CD8-positive, alpha-beta memory T cell (primary cell): ENCODE results near the gene FSTL4. TPM values are rescaled to one million over a fixed set of nuclear protein-coding genes. Genes with fewer than 3 reads are reported as not detected.

Source experiments
- CTCF ChIA-PET: fragments of 350-600 bp; sonication (Branson Sonifier 250); formaldehyde crosslinking; loops from one replicate; lab custom pipeline; 2021; ENCODE audit warnings: antibody characterized with exemption; lab: Charles Lee
- POLR2A ChIA-PET: fragments of 350-600 bp; sonication (Branson Sonifier 250); formaldehyde crosslinking; loops from one replicate; lab custom pipeline; 2021; ENCODE audit warnings: antibody characterized with exemption; lab: Charles Lee
- DNase-seq, 5 donors: peaks; one replicate each; pipeline versions ENCODE4 v3.0.0 to v3.0.0-alpha.2; 2020 to 2022; ENCODE audit warnings: mixed read lengths in 1 of 5
- H3K27ac ChIP-seq: one replicate; pipeline ENCODE4 v1.7.0; 2013; ENCODE audit warnings: low read depth, mild to moderate bottlenecking, low read length, moderate library complexity
- H3K27me3 ChIP-seq: 2 replicates; pipeline ENCODE4 v1.7.0; 2013; ENCODE audit warnings: low read length, mild to moderate bottlenecking; ENCODE audit not compliant: insufficient read depth, poor library complexity, severe bottlenecking
- H3K36me3 ChIP-seq: 2 replicates; pipeline ENCODE4 v1.7.0; 2013; ENCODE audit warnings: mild to moderate bottlenecking, low read length, moderate library complexity; ENCODE audit not compliant: insufficient read depth
- H3K4me1 ChIP-seq: 2 replicates; pipeline ENCODE4 v1.7.0; 2013; ENCODE audit warnings: mild to moderate bottlenecking, low read length, moderate library complexity; ENCODE audit not compliant: insufficient read depth
- H3K4me3 ChIP-seq: 2 replicates; pipeline ENCODE4 v1.7.0; 2013; ENCODE audit warnings: mild to moderate bottlenecking, low read length
- H3K9me3 ChIP-seq: 2 replicates; pipeline ENCODE4 v1.7.0; 2013; ENCODE audit warnings: mild to moderate bottlenecking, low read length
- H3K27ac Mint-ChIP-seq, 8 donors: one replicate each; pipeline ENCODE4 v1.8.0; 2020 to 2021; ENCODE audit warnings: mixed read lengths in 8 of 8, mild to moderate bottlenecking in 6 of 8, inconsistent platforms in 3 of 8, moderate library complexity in 3 of 8
- H3K27me3 Mint-ChIP-seq, 2 donors: one replicate each; pipeline ENCODE4 v1.8.0; 2020 to 2021; ENCODE audit warnings: mixed read lengths in 2 of 2, mild to moderate bottlenecking in 1 of 2, moderate library complexity in 1 of 2
- H3K36me3 Mint-ChIP-seq, 3 donors: one replicate each; pipeline ENCODE4 v1.8.0; 2020 to 2021; ENCODE audit warnings: mixed read lengths in 3 of 3, inconsistent platforms in 1 of 3, mild to moderate bottlenecking in 1 of 3
- H3K4me1 Mint-ChIP-seq, 3 donors: one replicate each; pipeline ENCODE4 v1.8.0; 2020 to 2021; ENCODE audit warnings: mixed read lengths in 3 of 3, inconsistent platforms in 1 of 3, mild to moderate bottlenecking in 1 of 3
- H3K4me3 Mint-ChIP-seq, 7 donors: one replicate each; pipeline ENCODE4 v1.8.0; 2020 to 2021; ENCODE audit warnings: mixed read lengths in 7 of 7, mild to moderate bottlenecking in 6 of 7, moderate library complexity in 4 of 7, inconsistent platforms in 2 of 7
- H3K9me3 Mint-ChIP-seq, 5 donors: one replicate each; pipeline ENCODE4 v1.8.0; 2020 to 2022; ENCODE audit warnings: mixed read lengths in 5 of 5, mild to moderate bottlenecking in 3 of 5, moderate library complexity in 2 of 5, inconsistent platforms in 1 of 5
- polyA plus RNA-seq: library from polyadenylated mRNA; unstranded; fragments of 300-500 nt; fragmentation: Illumina TruSeq; gene quantifications from one replicate; pipeline ENCODE4 v1.2.3, GENCODE V29; 2021
- total RNA-seq, 2 experiments: library from RNA; stranded (reverse); gene quantifications; one replicate each; pipeline ENCODE4 v1.2.3, GENCODE V29; 2021

The FSTL4 gene
- total and polyA plus RNA-seq, 3 experiments from 2014 or later, result 0.33 TPM; not detected in 2

DNA sequence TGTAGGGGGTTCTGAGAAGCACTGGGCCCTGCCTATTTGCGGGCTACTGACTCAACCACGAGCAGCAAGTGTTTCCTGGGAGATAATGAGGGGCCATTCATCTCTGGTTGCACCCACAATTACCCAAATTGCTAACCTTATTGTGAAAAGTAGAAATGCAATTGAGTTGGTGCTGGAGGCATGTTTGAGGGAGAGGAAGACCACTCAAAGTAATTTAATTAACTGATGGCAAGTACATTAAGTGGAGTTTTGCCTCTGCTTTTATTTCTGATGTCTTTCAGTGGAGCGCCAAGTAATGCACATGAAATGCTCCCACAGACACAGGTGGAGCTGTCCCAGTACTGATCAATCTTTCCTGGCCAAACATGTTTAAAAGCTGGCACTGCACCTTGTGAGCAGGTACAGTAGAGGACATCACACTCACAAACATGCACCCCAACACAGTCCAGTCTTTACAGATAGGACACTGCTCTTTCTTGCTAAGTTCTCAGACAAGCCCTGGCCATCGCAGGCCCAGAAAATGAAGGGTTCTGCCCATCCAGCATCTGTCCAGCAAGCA is 365.1 kb downstream of the FSTL4 start:
- H3K36me3 ChIP-seq, result no peaks in the 10 kb centered on the region
- ChIA-PET POLR2A (interaction anchor here (0.5 kb wide), 1 partner anchor 110 kb away, joined by 7 read pairs; no protein-coding TSS in a partner anchor), CTCF (interaction anchor here (1.0 to 1.4 kb wide), 2 partner anchors 133 to 136 kb away, joined by 3 to 4 read pairs; no protein-coding TSS in a partner anchor)
- no peaks in the 10 kb centered on the region for H3K4me1 ChIP-seq
- no peaks in the 10 kb centered on the region for H3K9me3 ChIP-seq
- no peak overlapping the region for H3K4me3 Mint-ChIP-seq
- H3K27ac ChIP-seq, result no peak overlapping the region
- no peak overlapping the region for H3K27ac Mint-ChIP-seq
- H3K27me3 Mint-ChIP-seq, result peaks cover 7 to 8% of the 10 kb centered on the region in 2 donors
- peaks cover 0 to 10% (median 2%) of the 10 kb centered on the region in 3 donors for H3K4me1 Mint-ChIP-seq
- DNase-seq, result no peak
- no peaks in the 10 kb centered on the region for H3K9me3 Mint-ChIP-seq
- H3K36me3 Mint-ChIP-seq, result no peaks in the 10 kb centered on the region
- no peaks in the 10 kb centered on the region for H3K27me3 ChIP-seq
- H3K4me3 ChIP-seq, result no peak overlapping the region

DNA sequence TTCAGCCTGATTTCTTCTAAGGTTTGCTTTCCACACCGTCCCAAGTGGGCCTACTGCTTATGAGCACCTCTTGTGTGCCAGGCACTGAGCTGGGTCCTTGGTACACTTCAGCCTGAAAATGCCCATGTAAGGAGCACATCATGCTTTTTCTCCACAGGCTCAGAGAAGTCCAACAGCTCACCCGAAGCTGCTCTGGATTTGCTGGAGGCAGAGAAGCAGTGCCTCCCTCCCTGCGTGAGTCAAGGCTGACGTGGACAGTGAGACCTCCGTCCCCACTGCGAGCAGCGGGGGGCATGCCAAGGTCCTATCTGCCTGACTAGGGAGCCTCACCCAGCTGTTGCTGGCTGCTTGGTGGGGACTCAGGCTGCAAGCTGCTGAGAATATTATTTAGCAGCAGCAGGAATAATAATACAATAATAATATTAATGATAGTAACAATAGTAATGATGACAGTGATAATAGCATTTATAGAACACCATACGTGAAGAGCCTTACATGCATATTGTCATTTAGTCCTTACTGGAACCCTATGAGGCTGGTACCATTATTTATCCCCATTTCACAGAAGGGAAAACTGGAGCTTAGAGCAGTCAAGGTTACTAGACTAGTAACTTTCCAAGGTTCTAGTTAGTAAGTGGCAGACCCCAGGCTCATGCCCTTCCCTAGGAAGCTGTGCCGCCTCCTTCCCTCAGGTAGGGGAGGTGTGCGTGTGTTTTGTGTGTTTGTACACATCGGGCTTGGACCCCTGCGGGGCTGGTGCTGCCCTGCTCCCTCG is 365.8 kb downstream of the FSTL4 start:
- H3K9me3 ChIP-seq, result no peaks in the 10 kb centered on the region
- Mint-ChIP-seq H3K27me3 (peaks cover 7% of the 10 kb centered on the region in 2 donors), H3K4me3 (no peak overlapping the region), H3K9me3 (no peaks in the 10 kb centered on the region), H3K4me1 (peaks cover 0 to 10% (median 2%) of the 10 kb centered on the region in 3 donors), H3K27ac (peak overlapping the region in 1 of 8 donors; percentile 33), H3K36me3 (no peaks in the 10 kb centered on the region)
- no peaks in the 10 kb centered on the region for H3K36me3 ChIP-seq
- no peak overlapping the region for H3K4me3 ChIP-seq
- ChIA-PET CTCF (interaction anchor here (1.4 to 1.6 kb wide), 2 partner anchors 12 to 135 kb away, joined by 4 read pairs; no protein-coding TSS in a partner anchor), POLR2A (no interaction called here)
- DNase-seq, result no peak
- H3K27ac ChIP-seq, result no peak overlapping the region
- H3K4me1 ChIP-seq, result no peaks in the 10 kb centered on the region
- no peaks in the 10 kb centered on the region for H3K27me3 ChIP-seq

- CTCF ChIA-PET, result interaction anchor here (1.6 kb wide), 1 partner anchor 13 kb away, joined by 4 read pairs; no protein-coding TSS in a partner anchor
Observed at GRCh38 chr5:133246053-133246370, 366.3 kb downstream of the FSTL4 start.

GRCh38 chr5:133245191-133246052 is 366.9 kb downstream of the FSTL4 start:
- no peaks in the 10 kb centered on the region for H3K9me3 Mint-ChIP-seq
- H3K4me1 Mint-ChIP-seq, result peaks cover 0 to 10% (median 2%) of the 10 kb centered on the region in 3 donors
- no peaks in the 10 kb centered on the region for H3K36me3 ChIP-seq
- no peak overlapping the region for H3K4me3 Mint-ChIP-seq
- CTCF ChIA-PET, result interaction anchor here (1.6 kb wide), 1 partner anchor 14 kb away, joined by 4 read pairs; no protein-coding TSS in a partner anchor
- H3K27me3 Mint-ChIP-seq, result peaks cover 7% of the 10 kb centered on the region in 2 donors
- peak overlapping the region in 1 of 8 donors; percentile 27 for H3K27ac Mint-ChIP-seq
- no peak overlapping the region for H3K4me3 ChIP-seq
- no peak overlapping the region for H3K27ac ChIP-seq
- no peaks in the 10 kb centered on the region for H3K27me3 ChIP-seq
- no peak for DNase-seq
- H3K36me3 Mint-ChIP-seq, result no peaks in the 10 kb centered on the region
- POLR2A ChIA-PET, result no interaction called here
- no peaks in the 10 kb centered on the region for H3K4me1 ChIP-seq
- no peaks in the 10 kb centered on the region for H3K9me3 ChIP-seq

More at GRCh38 chr5:133246053-133246370, 366.3 kb downstream of the FSTL4 start:
- Histone ChIP-seq H3K4me1 (no peaks in the 10 kb centered on the region), H3K4me3 (no peak overlapping the region), H3K27ac (no peak overlapping the region), H3K9me3 (no peaks in the 10 kb centered on the region), H3K27me3 (no peaks in the 10 kb centered on the region), H3K36me3 (no peaks in the 10 kb centered on the region)
- Mint-ChIP-seq H3K36me3 (no peaks in the 10 kb centered on the region), H3K4me3 (no peak overlapping the region), H3K4me1 (peaks cover 0 to 10% (median 2%) of the 10 kb centered on the region in 3 donors), H3K27me3 (peaks cover 7% of the 10 kb centered on the region in 2 donors), H3K27ac (peak overlapping the region in 1 of 8 donors; percentile 37), H3K9me3 (no peaks in the 10 kb centered on the region)
- POLR2A ChIA-PET, result no interaction called here
- no peak for DNase-seq

DNA sequence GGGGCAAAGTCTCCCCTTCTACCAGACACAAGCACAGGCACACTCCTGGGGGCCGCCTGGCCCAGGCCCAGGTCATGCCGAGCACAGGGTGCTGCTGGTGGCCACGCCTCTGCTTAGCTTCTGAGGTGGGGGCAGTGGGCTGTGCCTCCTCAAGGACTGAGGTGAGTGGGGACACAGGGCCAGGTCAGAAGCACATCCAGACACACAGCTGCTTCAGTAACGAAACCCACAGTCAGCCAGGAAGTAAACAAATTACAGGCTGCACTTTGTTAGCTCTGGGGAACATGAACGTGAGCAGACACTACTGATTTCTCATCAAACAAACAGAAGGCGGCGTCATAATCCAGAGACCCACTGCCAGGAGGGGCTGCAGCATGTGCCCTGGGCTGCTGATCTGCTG is 368.1 kb downstream of the FSTL4 start:
- H3K4me1 Mint-ChIP-seq, result peaks cover 0 to 10% (median 2%) of the 10 kb centered on the region in 3 donors
- no peaks in the 10 kb centered on the region for H3K9me3 ChIP-seq
- POLR2A ChIA-PET, result no interaction called here
- CTCF ChIA-PET, result no interaction called here
- H3K9me3 Mint-ChIP-seq, result no peaks in the 10 kb centered on the region
- H3K4me1 ChIP-seq, result no peaks in the 10 kb centered on the region
- DNase-seq, result peak in 1 of 5 donors; percentile 10
- peak overlapping the region in 1 of 8 donors; percentile 24 for H3K27ac Mint-ChIP-seq
- H3K4me3 ChIP-seq, result no peak overlapping the region
- no peaks in the 10 kb centered on the region for H3K36me3 ChIP-seq
- no peaks in the 10 kb centered on the region for H3K36me3 Mint-ChIP-seq
- peaks cover 3 to 7% of the 10 kb centered on the region in 2 donors for H3K27me3 Mint-ChIP-seq
- H3K27ac ChIP-seq, result no peak overlapping the region
- no peak overlapping the region for H3K4me3 Mint-ChIP-seq
- H3K27me3 ChIP-seq, result no peaks in the 10 kb centered on the region

- Histone ChIP-seq H3K27me3 (no peaks in the 10 kb centered on the region), H3K36me3 (no peaks in the 10 kb centered on the region), H3K4me3 (no peak overlapping the region), H3K4me1 (no peaks in the 10 kb centered on the region), H3K9me3 (no peaks in the 10 kb centered on the region), H3K27ac (no peak overlapping the region)
- Mint-ChIP-seq H3K36me3 (no peaks in the 10 kb centered on the region), H3K27ac (no peak overlapping the region), H3K4me1 (peaks cover 0 to 10% (median 2%) of the 10 kb centered on the region in 3 donors), H3K9me3 (no peaks in the 10 kb centered on the region), H3K4me3 (no peak overlapping the region), H3K27me3 (peaks cover 0 to 5% of the 10 kb centered on the region in 2 donors)
- no peak for DNase-seq
- POLR2A ChIA-PET, result no interaction called here
- CTCF ChIA-PET, result no interaction called here
Observed at GRCh38 chr5:133243196-133243595, 369.1 kb downstream of the FSTL4 start.

DNA sequence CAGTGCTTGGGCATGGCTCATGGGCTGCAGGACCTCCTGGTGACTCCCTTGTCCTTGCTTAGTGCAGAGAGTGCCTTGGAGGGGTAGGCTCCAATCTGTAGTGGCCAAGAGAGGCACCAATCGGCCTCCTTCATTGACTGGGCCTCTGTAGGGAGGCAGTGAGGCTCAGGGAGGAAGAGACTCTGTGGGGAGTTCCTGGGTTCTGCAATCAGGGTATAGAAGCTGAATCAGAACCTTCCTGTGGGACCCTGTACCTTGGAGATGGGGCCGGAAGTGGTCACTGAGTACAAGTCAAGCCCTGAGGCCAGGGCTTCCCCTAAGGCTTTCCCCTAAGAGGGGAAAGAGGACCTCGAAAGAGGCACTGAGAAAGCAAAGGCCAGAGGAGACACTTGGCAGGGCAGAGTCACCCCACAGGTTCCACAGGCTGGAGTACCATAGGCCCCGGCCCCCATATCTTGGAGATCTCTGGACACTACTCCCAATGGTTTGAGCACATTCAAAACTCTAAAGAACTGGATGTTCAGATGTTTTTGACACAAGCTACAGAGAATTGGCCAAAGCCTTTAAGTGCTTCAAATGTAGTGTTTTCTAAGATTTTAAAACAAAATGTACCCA is 370.0 kb downstream of the FSTL4 start:
- H3K9me3 Mint-ChIP-seq, result no peaks in the 10 kb centered on the region
- no peaks in the 10 kb centered on the region for H3K27me3 ChIP-seq
- no peak for DNase-seq
- H3K27ac ChIP-seq, result no peak overlapping the region
- no peak overlapping the region for H3K4me3 Mint-ChIP-seq
- no peaks in the 10 kb centered on the region for H3K4me1 ChIP-seq
- H3K4me3 ChIP-seq, result no peak overlapping the region
- H3K9me3 ChIP-seq, result no peaks in the 10 kb centered on the region
- peaks cover 0 to 10% (median 2%) of the 10 kb centered on the region in 3 donors for H3K4me1 Mint-ChIP-seq
- H3K27ac Mint-ChIP-seq, result no peak overlapping the region
- POLR2A ChIA-PET, result no interaction called here
- H3K27me3 Mint-ChIP-seq, result peaks cover 5 to 7% of the 10 kb centered on the region in 2 donors
- CTCF ChIA-PET, result no interaction called here
- H3K36me3 Mint-ChIP-seq, result no peaks in the 10 kb centered on the region
- no peaks in the 10 kb centered on the region for H3K36me3 ChIP-seq
